HG03520 (cell line): Measurements from ENCODE around the gene EMC9.

ENCODE experiments used
- ATAC-seq: cut with Tn5 transposase; IDR thresholded peaks from one replicate; pipeline ENCODE4 v1.9.1; 2021; ENCODE audit warnings: mild to moderate bottlenecking, moderate library complexity; ENCODE audit not compliant: unreplicated experiment

Gene EMC9

GRCh38 chr14:24092505-24093206 lies 48.7 kb downstream of the EMC9 start:
- no peak for ATAC-seq

- ATAC-seq, result no peak
These were observed 49.3 kb downstream of the EMC9 start for GRCh38 chr14:24092110-24092504.

GRCh38 chr14:24089890-24090289 lies 51.5 kb downstream of the EMC9 start:
- no peak for ATAC-seq
